GM12801 (cell line): ENCODE measurements around the gene IER3.

Experiments
- CTCF ChIP-seq: IDR thresholded peaks from one replicate; pipeline ENCODE4 v1.5.1; 2011; ENCODE audit warnings: control low read depth; ENCODE audit not compliant: insufficient read length; ENCODE audit errors: extremely low read depth

Gene IER3

GRCh38 chr6:30748851-30749540 lies 4.6 kb upstream of the IER3 start:
- TF ChIP-seq CTCF = no peak

DNA sequence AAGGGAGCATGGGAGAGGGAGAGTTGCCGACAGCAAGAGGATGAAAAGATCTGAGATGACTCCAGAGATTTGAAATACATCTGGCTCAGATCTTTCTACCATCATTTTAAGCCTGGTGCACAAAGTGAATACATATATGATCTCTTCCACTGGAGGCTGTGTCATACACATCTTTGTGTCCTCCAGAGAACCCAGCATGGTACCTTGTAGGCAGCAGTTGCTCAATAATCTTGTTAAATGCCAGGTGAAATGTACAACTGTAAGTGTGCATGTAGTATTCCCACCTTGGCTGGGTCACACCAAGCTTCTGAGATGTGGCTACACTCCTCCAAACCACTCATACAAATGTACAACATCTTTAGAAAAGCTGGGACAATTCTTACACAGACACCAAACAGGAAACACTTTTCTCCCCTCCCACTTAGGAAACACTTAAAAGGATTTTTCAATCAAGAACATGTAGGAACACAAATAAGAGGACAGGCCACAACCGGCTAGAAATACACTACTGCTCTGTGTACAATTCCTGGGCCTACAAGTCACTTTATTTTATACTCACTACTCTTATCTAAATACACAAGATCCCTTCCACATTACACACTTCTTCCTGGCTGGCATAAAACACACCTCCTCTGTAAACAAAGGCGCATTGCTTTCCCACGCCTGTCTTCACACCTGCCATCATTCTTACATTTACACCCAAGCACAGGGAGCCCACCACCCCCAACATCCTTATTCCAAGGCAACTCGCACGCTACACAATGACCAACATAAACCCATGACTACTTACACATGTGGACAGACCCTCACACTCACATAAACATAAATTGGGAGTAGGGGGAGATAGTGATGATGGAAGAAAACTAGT lies 3.8 kb upstream of the IER3 start:
- TF ChIP-seq CTCF = no peak

DNA sequence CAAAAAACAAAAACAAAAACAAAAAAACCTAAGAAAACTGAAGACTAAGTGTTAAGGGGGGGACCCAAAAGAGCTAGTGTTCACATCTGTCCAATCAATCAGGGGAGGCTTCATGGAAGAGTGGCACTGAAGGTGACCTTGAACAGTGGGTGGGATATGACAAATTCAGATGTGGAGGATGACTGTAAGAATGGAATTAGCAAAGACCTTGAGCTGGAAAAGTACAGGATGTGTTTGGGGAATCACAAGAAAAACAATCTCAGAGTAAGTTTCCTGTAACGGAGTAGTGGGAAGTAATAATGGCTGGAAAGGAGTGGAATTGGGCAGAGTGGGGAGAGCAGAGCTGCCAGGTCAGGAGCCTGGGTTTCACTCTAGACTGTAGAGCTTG lies 2.9 kb upstream of the IER3 start:
- no peak for TF ChIP-seq CTCF

- no peak for TF ChIP-seq CTCF
Observed at GRCh38 chr6:30743099-30744053, 971 bp downstream of the IER3 start.

DNA sequence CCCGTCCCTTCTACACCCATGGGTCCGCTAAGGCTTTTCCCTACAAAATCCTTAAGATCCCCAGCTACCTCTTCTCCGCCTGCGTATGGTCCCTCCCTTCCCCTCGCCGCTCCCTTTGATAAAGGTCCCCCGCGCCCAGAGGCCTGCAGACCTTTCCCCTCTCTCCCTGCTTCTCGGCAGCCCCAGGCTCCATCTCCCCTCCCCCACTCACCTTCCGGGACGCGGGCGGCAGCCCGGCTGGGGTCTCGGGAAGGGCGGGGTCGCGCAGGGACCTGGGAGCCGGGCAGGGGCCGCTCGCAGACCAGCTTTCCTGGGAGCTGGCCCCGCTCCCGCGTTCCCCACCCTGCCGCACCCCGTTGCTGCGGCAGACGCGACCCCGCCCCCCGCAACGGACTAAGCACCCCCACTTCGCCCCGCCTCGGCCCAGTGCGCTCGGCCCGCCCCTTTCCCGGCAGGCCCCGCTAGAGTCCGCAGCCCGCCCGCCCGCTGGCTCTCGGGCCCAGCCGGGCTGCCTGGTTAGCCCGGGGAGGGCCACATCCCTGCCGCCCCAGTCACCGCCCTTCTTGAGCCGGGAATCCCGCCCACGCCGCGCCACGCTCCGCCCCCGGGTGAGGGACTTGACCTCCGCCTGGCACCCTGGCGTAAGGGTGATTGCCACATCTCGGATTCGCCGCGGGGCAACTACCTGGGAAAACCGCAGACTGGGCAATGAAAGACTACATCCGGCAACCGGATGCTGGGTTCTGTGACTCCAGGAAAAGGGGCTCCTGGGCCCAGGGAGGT lies 1.8 kb downstream of the IER3 start, which contains the start of gene FLOT1:
TSS of gene FLOT1 (minus strand) at position 372 of the 783 bp plus-strand sequence. CDS start 498 bp downstream, outside the sequence.
- no peak for TF ChIP-seq CTCF

DNA sequence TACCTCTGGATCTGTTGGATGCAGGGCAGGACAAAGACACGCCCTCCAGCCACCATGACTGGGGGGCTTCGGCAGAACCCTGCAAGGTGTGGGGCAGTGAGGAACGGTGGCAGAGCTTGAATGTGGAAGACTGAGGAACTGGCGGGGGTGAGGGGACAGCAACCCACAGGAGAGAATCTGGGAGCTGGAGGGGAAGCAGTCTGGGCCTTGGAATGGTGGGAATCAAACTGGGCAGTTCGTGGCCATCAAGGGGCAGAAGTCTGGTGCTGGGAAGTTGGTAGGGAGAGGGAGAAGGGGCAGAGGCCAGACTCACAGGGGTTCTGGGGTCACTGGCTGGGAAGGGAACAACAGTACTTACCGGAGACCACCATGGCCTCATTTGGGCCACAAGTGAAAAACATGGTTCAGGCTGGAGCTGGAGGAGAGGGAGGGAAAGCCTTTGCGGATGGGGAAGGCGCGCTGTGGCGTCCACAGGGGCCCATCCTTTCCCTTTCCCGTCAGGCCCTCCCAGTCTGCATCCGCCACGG lies 2.5 kb downstream of the IER3 start:
- TF ChIP-seq CTCF = no peak
